HEK293 (cell line): ENCODE measurements around the gene RTRAF.

Source experiments
- CTCF ChIP-seq: fragments of 450-650 bp; formaldehyde crosslinking; IDR thresholded peaks from 2 replicates; pipeline ENCODE4 v1.5.1; 2016; ENCODE audit warnings: missing biosample characterization, missing genetic modification characterization
- TCF7L2 ChIP-seq: IDR thresholded peaks from 2 replicates; pipeline ENCODE4 v1.6.1; 2011; ENCODE audit warnings: low read depth, mild to moderate bottlenecking, inconsistent platforms, low read length, moderate library complexity, borderline replicate concordance
- ZNF132 ChIP-seq: fragments of 450-650 bp; formaldehyde crosslinking; IDR thresholded peaks from 2 replicates; pipeline ENCODE4 v1.5.1; 2017; ENCODE audit warnings: missing biosample characterization, missing genetic modification characterization, borderline replicate concordance
- ZNF248 ChIP-seq: fragments of 450-650 bp; formaldehyde crosslinking; IDR thresholded peaks from 2 replicates; pipeline ENCODE4 v1.5.1; 2017; ENCODE audit warnings: missing biosample characterization, missing genetic modification characterization
- ZNF274 ChIP-seq, 2 experiments: fragments of 200-500 bp in 1 of 2; fragments of 450-650 bp in 1 of 2; sonication (Bioruptor generic) in 1 of 2; formaldehyde crosslinking in 1 of 2; IDR thresholded peaks; 2 replicates each; pipeline versions ENCODE4 v1.5.1 to v1.6.1; 2014 to 2016; ENCODE audit warnings: borderline replicate concordance in 1 of 2, inconsistent platforms in 1 of 2, low read length in 1 of 2, missing biosample characterization in 1 of 2, missing genetic modification characterization in 1 of 2
- ZNF561 ChIP-seq: fragments of 450-650 bp; IDR thresholded peaks from 2 replicates; pipeline ENCODE4 v1.5.1; 2018; ENCODE audit warnings: missing biosample characterization, missing genetic modification characterization, borderline replicate concordance
- ZNF76 ChIP-seq: fragments of 450-650 bp; formaldehyde crosslinking; IDR thresholded peaks from 2 replicates; pipeline ENCODE4; 2016; ENCODE audit warnings: low read depth, missing biosample characterization, missing genetic modification characterization, borderline replicate concordance

- no peak for TF ChIP-seq TCF7L2
- TF ChIP-seq CTCF, result no peak
- TF ChIP-seq ZNF76 (tag by site-specific recombination), result no peak
- no peak for TF ChIP-seq ZNF274 (IDR thresholded peaks at IDR 0.05; ENCODE audit: low read length)
- TF ChIP-seq ZNF274 (tag by site-specific recombination; IDR thresholded peaks at IDR 0.05; ENCODE audit: borderline replicate concordance), result no peak
- no peak for TF ChIP-seq ZNF561 (tag by site-specific recombination)
- TF ChIP-seq ZNF248 (tag by site-specific recombination), result no peak
- no peak for TF ChIP-seq ZNF132
Observed at GRCh38 chr14:51942971-51943370, 46.4 kb upstream of the RTRAF start.
